A204.1 (cell line): ENCODE data around the gene DNAH14.

Source experiments
- FAIRE-seq: peaks from 2 replicates; lab custom pipeline; 2012; peaks lifted over from hg19 to GRCh38; lab: Jason Lieb, UNC

Gene DNAH14

GRCh38 chr1:225409051-225409450 lies 479.6 kb downstream of the DNAH14 start:
- no peak for FAIRE-seq

- FAIRE-seq: no peak
These were observed 480.6 kb downstream of the DNAH14 start for GRCh38 chr1:225410036-225410435.

- FAIRE-seq: no peak
These were observed 482.8 kb downstream of the DNAH14 start for GRCh38 chr1:225412321-225412720.

- no peak for FAIRE-seq
These were observed 483.4 kb downstream of the DNAH14 start for GRCh38 chr1:225412803-225413351.

- FAIRE-seq: no peak
These were observed 484.4 kb downstream of the DNAH14 start for GRCh38 chr1:225413708-225414375.

- no peak for FAIRE-seq
These were observed 485.8 kb downstream of the DNAH14 start for GRCh38 chr1:225415307-225415706.

- FAIRE-seq: no peak
These were observed 486.7 kb downstream of the DNAH14 start for GRCh38 chr1:225415967-225416745.

GRCh38 chr1:225418059-225418458 lies 488.6 kb downstream of the DNAH14 start:
- FAIRE-seq: no peak

- FAIRE-seq: no peak
These were observed 489.1 kb downstream of the DNAH14 start for GRCh38 chr1:225418598-225418997.

GRCh38 chr1:225422031-225422605 lies 492.6 kb downstream of the DNAH14 start:
- FAIRE-seq: no peak

GRCh38 chr1:225422795-225423517 lies 493.5 kb downstream of the DNAH14 start:
- no peak for FAIRE-seq

GRCh38 chr1:225423518-225423855 lies 494.0 kb downstream of the DNAH14 start:
- FAIRE-seq: no peak

GRCh38 chr1:225424562-225425200 lies 495.2 kb downstream of the DNAH14 start:
- no peak for FAIRE-seq

GRCh38 chr1:225425201-225425786 lies 495.8 kb downstream of the DNAH14 start:
- no peak for FAIRE-seq

- no peak for FAIRE-seq
These were observed 497.1 kb downstream of the DNAH14 start for GRCh38 chr1:225426395-225427234.

GRCh38 chr1:225427235-225428067 lies 498.0 kb downstream of the DNAH14 start, which contains the start of gene LBR:
Gene LBR (minus strand): TSS chr1:225428038. CDS start chr1:225424075, 3,963 bp downstream.
- no peak for FAIRE-seq

GRCh38 chr1:225428068-225428880 lies 498.8 kb downstream of the DNAH14 start:
- no peak for FAIRE-seq

- FAIRE-seq: no peak
These were observed 499.5 kb downstream of the DNAH14 start for GRCh38 chr1:225428881-225429455.
